K562 (cell line): ENCODE results near the gene SERHL2. TPM values are rescaled to one million over a fixed set of nuclear protein-coding genes. Genes with fewer than 3 reads are reported as not detected.

Experiments used
- AFF4 ChIP-seq: sonication (generic); formaldehyde crosslinking; IDR thresholded peaks from 2 replicates; pipeline ENCODE4 v1.8.0; 2023; ENCODE audit warnings: mild to moderate bottlenecking, missing genetic modification reagents
- MGA ChIP-seq: fragments of 450-650 bp; IDR thresholded peaks from 2 replicates; pipeline ENCODE4 v1.6.1; 2016; ENCODE audit warnings: mild to moderate bottlenecking, moderate library complexity
- NR1H2 ChIP-seq: sonication (generic); formaldehyde crosslinking; IDR thresholded peaks from 2 replicates; pipeline ENCODE4 v1.4.0; 2020; ENCODE audit warnings: mild to moderate bottlenecking, missing genetic modification reagents
- TOE1 ChIP-seq, 2 experiments: fragments of 450-650 bp in 1 of 2; sonication (generic) in 1 of 2; formaldehyde crosslinking in 1 of 2; IDR thresholded peaks; 2 replicates each; pipeline versions ENCODE4 v1.7.1 to v1.8.0; 2016 to 2022; ENCODE audit warnings: borderline replicate concordance in 2 of 2, mild to moderate bottlenecking in 2 of 2, antibody characterized with exemption in 1 of 2, inconsistent platforms in 1 of 2, low read depth in 1 of 2, missing genetic modification reagents in 1 of 2, moderate library complexity in 1 of 2
- ZNF280B ChIP-seq: fragments of 250-450 bp; sonication (Bioruptor Pico); IDR thresholded peaks from 2 replicates; pipeline ENCODE4 v1.5.1; 2021; ENCODE audit warnings: mild to moderate bottlenecking
- ZNF282 ChIP-seq: sonication (generic); formaldehyde crosslinking; IDR thresholded peaks from 2 replicates; pipeline ENCODE4 v1.8.1; 2023; ENCODE audit warnings: missing genetic modification reagents
- polyA plus RNA-seq, 8 experiments: library from polyadenylated mRNA; depleted of rRNA in 4 of 8; stranded (reverse) in 5 of 8; unstranded in 3 of 8; fragments of >200 nt; fragmentation: Nextera tagmentation in 2 of 8; fragmentation: Illumina TruSeq in 1 of 8; extraction: Ambion mirVana in 2 of 8; extraction: Trizol in 1 of 8; gene quantifications; 2 replicates each; pipeline versions ENCODE4 v1.2.1 to v1.2.3, GENCODE V29; 2011 to 2014; ENCODE audit warnings: inconsistent platforms in 1 of 8, missing spikeins in 1 of 8
- total RNA-seq, 7 experiments: library from RNA; depleted of rRNA in 6 of 7; stranded (reverse); fragments of >200 nt in 6 of 7; fragmentation: Illumina TruSeq in 2 of 7; extraction: Trizol in 2 of 7; gene quantifications; 2 replicates each; pipeline versions ENCODE4 v1.2.1 to v1.2.3, GENCODE V29; 2011 to 2021; ENCODE audit warnings: low replicate concordance in 1 of 7

Gene SERHL2
- total and polyA plus RNA-seq, 9 of the 15 experiments (the other 6 are each of a cell fraction or from before 2014, with no cell fraction given): 19.9 to 62.6 (median 25.2) TPM

GRCh38 chr22:42553475-42554361 lies at the start of gene SERHL2 (continued):
- TF ChIP-seq ZNF280B (no peak), ZNF282 (CRISPR knock-in tag) (no peak), NR1H2 (CRISPR knock-in tag) (no peak), MGA (no peak), AFF4 (CRISPR knock-in tag) (0 out of 2 replicates have a peak, but pooled peaks have one; percentile 40), TOE1 (IDR thresholded peaks at IDR 0.05; ENCODE audit: borderline replicate concordance) (no peak), TOE1 (CRISPR knock-in tag; IDR thresholded peaks at IDR 0.05; ENCODE audit: borderline replicate concordance, low read depth) (no peak)
